GM10847 (cell line): ENCODE results near the gene SPRY4.

Source experiments
- POLR2A ChIP-seq: IDR thresholded peaks from 2 replicates; pipeline ENCODE4 v1.6.1; 2011; ENCODE audit not compliant: insufficient read length; ENCODE audit errors: extremely low read depth

SPRY4 gene

GRCh38 chr5:142289708-142290576 is 34.9 kb downstream of the SPRY4 start:
- no peak for TF ChIP-seq POLR2A

- no peak for TF ChIP-seq POLR2A
These were observed 36.9 kb downstream of the SPRY4 start for GRCh38 chr5:142287973-142288313.

- no peak for TF ChIP-seq POLR2A
These were observed 37.5 kb downstream of the SPRY4 start for GRCh38 chr5:142287096-142287972.

- no peak for TF ChIP-seq POLR2A
These were observed 38.7 kb downstream of the SPRY4 start for GRCh38 chr5:142286111-142286510.

GRCh38 chr5:142283304-142283703 is 41.5 kb downstream of the SPRY4 start:
- no peak for TF ChIP-seq POLR2A

GRCh38 chr5:142281966-142282365 is 42.9 kb downstream of the SPRY4 start:
- no peak for TF ChIP-seq POLR2A

GRCh38 chr5:142281008-142281367 is 43.8 kb downstream of the SPRY4 start:
- no peak for TF ChIP-seq POLR2A

GRCh38 chr5:142280066-142281007 is 44.5 kb downstream of the SPRY4 start:
- no peak for TF ChIP-seq POLR2A

GRCh38 chr5:142278627-142279026 is 46.2 kb downstream of the SPRY4 start:
- TF ChIP-seq POLR2A = no peak

GRCh38 chr5:142277796-142278195 is 47.0 kb downstream of the SPRY4 start:
- no peak for TF ChIP-seq POLR2A

GRCh38 chr5:142276517-142276916 is 48.3 kb downstream of the SPRY4 start:
- TF ChIP-seq POLR2A = no peak

GRCh38 chr5:142275496-142275895 is 49.3 kb downstream of the SPRY4 start:
- TF ChIP-seq POLR2A = no peak

GRCh38 chr5:142263346-142263745 is 61.5 kb downstream of the SPRY4 start:
- TF ChIP-seq POLR2A = no peak

- no peak for TF ChIP-seq POLR2A
These were observed 62.1 kb downstream of the SPRY4 start for GRCh38 chr5:142262683-142263082.
